Uterus (tissue), 4 donors: ENCODE data around the gene CELF4. TPM values are rescaled to one million over a fixed set of nuclear protein-coding genes. Genes with fewer than 3 reads are reported as not detected.

Experiments
- DNase-seq, 2 donors: peaks; one replicate each; pipeline ENCODE4 v3.0.0-alpha.2; 2019 to 2020
- H3K27ac ChIP-seq, 2 donors: fragments of 200-600 bp; sonication (generic); 1 replicate in 1 of 2; 2 replicates in 1 of 2; pipeline ENCODE4 v1.5.1; 2016 to 2018
- H3K27me3 ChIP-seq, 2 donors: fragments of 200-600 bp; sonication (generic); one replicate each; pipeline ENCODE4 v1.5.1; 2018 to 2019; ENCODE audit warnings: control low read depth in 1 of 2
- H3K36me3 ChIP-seq, 2 donors: fragments of 200-600 bp; sonication (generic); one replicate each; pipeline ENCODE4 v1.5.1; 2019; ENCODE audit warnings: control low read depth in 1 of 2
- H3K4me1 ChIP-seq, 2 donors: fragments of 200-600 bp; sonication (generic); one replicate each; pipeline ENCODE4 v1.5.1; 2018 to 2019; ENCODE audit warnings: control low read depth in 1 of 2
- H3K4me3 ChIP-seq, 2 donors: fragments of 200-600 bp; sonication (generic); 1 replicate in 1 of 2; 2 replicates in 1 of 2; pipeline ENCODE4 v1.5.1; 2018 to 2019; ENCODE audit warnings: mild to moderate bottlenecking in 1 of 2
- H3K9me3 ChIP-seq, 2 donors: fragments of 200-600 bp; sonication (generic); one replicate each; pipeline ENCODE4 v1.5.1; 2019; ENCODE audit warnings: control low read depth in 1 of 2
- CTCF ChIP-seq, 4 experiments: fragments of 200-600 bp in 2 of 4; fragments of 450-650 bp in 2 of 4; sonication (generic) in 2 of 4; IDR thresholded peaks; one replicate each; pipeline ENCODE4 v1.5.1; 2016 to 2019; ENCODE audit warnings: antibody characterized with exemption in 4 of 4, mild to moderate bottlenecking in 2 of 4, moderate library complexity in 1 of 4
- POLR2A ChIP-seq, 2 donors: fragments of 450-650 bp; IDR thresholded peaks; one replicate each; pipeline ENCODE4 v1.6.1; 2016; ENCODE audit warnings: antibody characterized with exemption in 2 of 2, mild to moderate bottlenecking in 1 of 2, moderate library complexity in 1 of 2
- intact Hi-C: fragments of 100-400 bp; cut with DNase I; formaldehyde crosslinking; loops from one replicate; pipeline ENCODE4 v1.15.1; 2023; ENCODE audit warnings: low total_unique reads
- total RNA-seq, 4 donors: library from RNA; depleted of rRNA in 3 of 4; stranded (reverse); fragments of >200 nt in 3 of 4; gene quantifications; one replicate each; pipeline versions ENCODE4 v1.1.0 to v1.2.4, GENCODE V29; 2014 to 2023
- donor health status: DM: yes; HTN: yes; CAD: no.

The CELF4 gene
- total RNA-seq, 4 donors from 2014 or later: 0.18 to 1.7 TPM; not detected in 2

DNA sequence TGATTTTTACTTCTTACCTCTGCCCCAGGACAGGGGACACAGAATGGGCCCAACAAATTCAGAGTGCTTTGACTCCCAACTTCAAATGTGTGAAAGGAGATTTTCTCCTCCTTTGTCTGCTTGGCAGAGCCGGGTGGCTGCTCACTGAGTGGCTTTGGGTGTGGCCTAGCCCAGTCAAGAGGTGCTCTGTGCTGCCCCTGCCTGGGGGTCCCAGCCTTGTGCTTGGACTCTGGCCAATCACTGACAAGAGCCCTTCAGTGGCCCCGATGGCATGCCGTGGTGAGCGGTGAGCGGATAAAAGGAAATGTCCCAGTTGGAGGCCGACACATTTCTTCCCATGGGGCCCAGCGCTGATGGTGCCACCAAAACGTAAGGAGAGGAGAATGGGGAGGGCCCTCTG, 259.2 kb downstream of the CELF4 start:
- intact Hi-C loops: no loop called here
- Histone ChIP-seq H3K27me3 (no peaks in the 10 kb centered on the region), H3K4me1 (no peaks in the 10 kb centered on the region), H3K9me3 (no peaks in the 10 kb centered on the region), H3K27ac (no peak overlapping the region), H3K4me3 (no peak overlapping the region), H3K36me3 (no peaks in the 10 kb centered on the region)
- DNase-seq: no peak
- TF ChIP-seq POLR2A (IDR thresholded peaks at IDR 0.05): no peak
- TF ChIP-seq CTCF (IDR thresholded peaks at IDR 0.05): no peak

DNA sequence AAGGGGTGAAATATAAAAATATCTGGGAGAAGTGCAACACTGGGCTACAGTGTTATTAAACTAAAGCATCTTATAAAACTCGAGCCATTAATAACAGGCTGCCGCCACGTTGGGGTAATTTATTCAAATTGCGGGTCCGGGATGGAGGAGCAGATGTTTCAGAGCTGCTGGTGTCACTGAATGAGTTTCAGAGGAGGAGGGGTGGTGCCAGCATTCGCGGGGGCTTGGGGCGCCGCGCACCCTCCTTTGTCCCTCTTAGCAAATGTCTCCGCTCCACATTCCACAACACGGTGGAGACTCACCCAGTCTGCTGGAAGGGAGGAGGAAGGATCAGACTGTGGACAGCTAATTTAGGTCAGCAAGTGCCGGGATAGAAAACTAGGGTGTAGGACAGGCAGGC, 260.5 kb downstream of the CELF4 start:
- H3K4me1 ChIP-seq: no peaks in the 10 kb centered on the region
- H3K4me3 ChIP-seq: no peak overlapping the region
- H3K27ac ChIP-seq: no peak overlapping the region
- no peaks in the 10 kb centered on the region for H3K36me3 ChIP-seq
- intact Hi-C loops: no loop called here
- no peaks in the 10 kb centered on the region for H3K27me3 ChIP-seq
- no peak for DNase-seq
- H3K9me3 ChIP-seq: no peaks in the 10 kb centered on the region
- TF ChIP-seq CTCF (IDR thresholded peaks at IDR 0.05) (no peak), POLR2A (IDR thresholded peaks at IDR 0.05) (no peak)

DNA sequence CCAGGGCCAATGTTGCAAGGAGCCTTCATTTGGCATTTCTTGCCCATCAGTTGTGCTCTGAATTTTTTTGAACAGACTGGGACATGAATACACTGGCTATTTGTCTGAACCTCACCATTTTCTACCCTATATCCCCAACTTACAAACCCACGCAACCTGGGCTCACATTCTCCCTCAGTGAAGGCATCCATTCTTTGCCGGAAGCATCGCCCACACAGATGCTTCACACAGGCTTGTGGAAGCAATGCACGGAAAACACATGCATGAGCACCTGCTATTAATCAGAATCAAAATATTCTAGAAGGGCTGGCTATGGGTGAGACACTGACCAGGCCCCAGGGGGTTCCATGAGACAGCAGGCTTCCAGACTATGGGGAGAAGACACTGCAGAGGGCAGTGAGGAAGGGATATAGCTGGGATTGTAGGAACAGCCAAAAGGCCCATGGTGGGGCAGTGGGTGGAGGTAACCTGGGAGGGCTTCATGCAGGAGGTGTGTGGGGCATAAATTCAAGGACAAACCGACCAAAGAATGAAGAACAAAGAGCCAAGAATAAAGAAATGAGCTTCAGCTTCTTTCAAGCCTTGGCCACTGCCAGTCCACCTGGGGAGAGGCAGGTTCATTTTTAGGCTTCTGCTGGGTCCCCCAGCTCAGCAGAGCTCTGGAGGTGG, 261.5 kb downstream of the CELF4 start:
- intact Hi-C loops: no loop called here
- TF ChIP-seq CTCF (IDR thresholded peaks at IDR 0.05): no peak
- TF ChIP-seq POLR2A (IDR thresholded peaks at IDR 0.05): no peak
- H3K27me3 ChIP-seq: no peaks in the 10 kb centered on the region

GRCh38 chr18:37303009-37303408, 262.6 kb downstream of the CELF4 start:
- Histone ChIP-seq H3K4me3 (no peak overlapping the region), H3K27me3 (no peaks in the 10 kb centered on the region), H3K27ac (no peak overlapping the region), H3K9me3 (no peaks in the 10 kb centered on the region), H3K4me1 (peaks cover 8 to 10% of the 10 kb centered on the region in 2 donors), H3K36me3 (no peaks in the 10 kb centered on the region)
- no peak for TF ChIP-seq CTCF (IDR thresholded peaks at IDR 0.05)
- TF ChIP-seq POLR2A (IDR thresholded peaks at IDR 0.05): no peak
- intact Hi-C loops: no loop called here
- no peak for DNase-seq

More for the DNA sequence above, 261.5 kb downstream of the CELF4 start:
- peaks cover 3 to 6% of the 10 kb centered on the region in 2 donors for H3K4me1 ChIP-seq
- H3K9me3 ChIP-seq: no peaks in the 10 kb centered on the region
- no peak overlapping the region for H3K4me3 ChIP-seq
- H3K36me3 ChIP-seq: no peaks in the 10 kb centered on the region
- no peak for DNase-seq
- H3K27ac ChIP-seq: no peak overlapping the region

DNA sequence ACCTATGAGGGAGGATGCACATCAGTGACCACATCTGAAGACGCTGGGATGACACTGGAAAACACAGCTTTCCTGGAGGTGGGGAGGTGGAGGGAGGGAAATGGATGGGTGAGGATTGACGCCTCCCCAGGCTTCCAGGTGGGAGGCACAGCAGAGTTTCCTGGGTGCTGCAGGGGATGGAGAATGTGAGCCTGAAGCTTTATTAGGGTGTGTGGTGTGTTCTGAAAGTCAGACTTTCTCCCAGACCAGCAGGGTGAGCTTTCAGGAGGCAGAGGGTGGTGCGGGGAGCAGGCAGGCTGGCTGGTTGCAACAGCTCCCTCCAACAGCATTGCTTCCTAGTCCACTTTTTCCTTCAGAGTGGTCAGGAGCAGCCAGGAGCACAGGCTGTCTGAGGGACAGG, 263.1 kb downstream of the CELF4 start:
- Histone ChIP-seq H3K36me3 (no peaks in the 10 kb centered on the region), H3K27me3 (no peaks in the 10 kb centered on the region), H3K4me3 (no peak overlapping the region), H3K4me1 (peaks cover 8 to 10% of the 10 kb centered on the region in 2 donors), H3K27ac (no peak overlapping the region), H3K9me3 (no peaks in the 10 kb centered on the region)
- no peak for DNase-seq
- TF ChIP-seq POLR2A (IDR thresholded peaks at IDR 0.05) (no peak), CTCF (IDR thresholded peaks at IDR 0.05) (no peak)
- intact Hi-C loops: no loop called here
